CD4-positive, alpha-beta T cell treated with Interleukin-15 for 1 hour (primary cell): ENCODE results near the gene CBL.

Experiments used
- DNase-seq: peaks from one replicate; pipeline ENCODE4 v3.0.0-alpha.2; 2020

The CBL gene

DNA sequence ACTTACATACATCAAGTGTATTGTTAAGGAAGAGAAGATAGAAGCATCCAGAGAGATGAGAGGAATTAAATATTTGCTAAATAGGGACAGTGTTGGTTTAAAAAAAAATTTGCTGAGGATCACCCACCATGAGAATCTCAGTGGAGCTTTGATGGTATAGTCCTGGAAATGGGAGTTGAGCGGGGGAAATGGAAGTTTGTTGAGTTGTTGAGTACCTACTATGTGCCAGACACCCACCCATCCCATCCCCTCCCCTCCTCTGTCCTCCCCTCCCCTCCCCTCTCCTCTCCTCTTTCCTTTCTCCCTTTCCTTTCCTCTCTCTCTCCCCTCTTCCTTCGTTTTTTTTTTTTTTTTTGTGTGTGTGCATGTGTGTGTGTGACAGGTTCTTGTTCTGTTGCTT is 145.1 kb downstream of the CBL start:
- no peak for DNase-seq

- DNase-seq, result no peak
Measured at GRCh38 chr11:119352857-119353260, 146.7 kb downstream of the CBL start.

DNA sequence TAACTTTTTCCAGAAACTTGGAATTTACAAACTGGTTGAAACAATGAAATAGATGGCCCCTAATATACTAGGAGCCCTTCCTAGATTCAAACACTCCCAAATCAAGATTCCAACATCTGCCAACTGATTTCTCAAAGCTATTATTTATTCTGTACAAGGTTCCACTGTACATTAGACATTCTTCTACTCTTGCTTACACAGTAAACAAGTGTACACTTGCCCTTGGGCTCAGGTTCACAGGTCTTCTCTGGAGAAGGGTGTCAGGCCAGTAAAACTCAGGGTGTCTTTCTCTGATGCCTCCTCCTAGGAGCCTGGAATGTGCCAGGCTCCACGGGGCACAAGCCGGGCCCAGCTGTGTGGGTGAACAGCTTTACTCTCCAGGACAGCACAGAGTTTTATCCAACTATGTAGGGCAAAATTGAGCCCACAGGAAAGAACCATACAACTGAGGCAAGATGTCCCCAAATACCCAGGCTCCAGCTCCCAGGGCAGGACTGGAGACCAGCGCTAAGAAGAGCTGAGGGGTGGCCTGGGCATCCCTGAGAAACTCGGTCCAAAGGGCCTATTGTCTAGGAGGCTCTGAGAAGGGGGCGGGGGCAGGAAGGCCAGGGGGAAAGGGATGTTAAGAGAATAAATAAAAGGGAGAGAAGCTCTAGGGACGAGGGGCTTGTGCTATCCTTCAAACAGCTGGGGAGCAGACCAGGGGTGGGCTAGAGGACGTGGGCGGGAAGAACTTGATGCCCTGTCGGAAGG is 149.1 kb downstream of the CBL start:
- no peak for DNase-seq

DNA sequence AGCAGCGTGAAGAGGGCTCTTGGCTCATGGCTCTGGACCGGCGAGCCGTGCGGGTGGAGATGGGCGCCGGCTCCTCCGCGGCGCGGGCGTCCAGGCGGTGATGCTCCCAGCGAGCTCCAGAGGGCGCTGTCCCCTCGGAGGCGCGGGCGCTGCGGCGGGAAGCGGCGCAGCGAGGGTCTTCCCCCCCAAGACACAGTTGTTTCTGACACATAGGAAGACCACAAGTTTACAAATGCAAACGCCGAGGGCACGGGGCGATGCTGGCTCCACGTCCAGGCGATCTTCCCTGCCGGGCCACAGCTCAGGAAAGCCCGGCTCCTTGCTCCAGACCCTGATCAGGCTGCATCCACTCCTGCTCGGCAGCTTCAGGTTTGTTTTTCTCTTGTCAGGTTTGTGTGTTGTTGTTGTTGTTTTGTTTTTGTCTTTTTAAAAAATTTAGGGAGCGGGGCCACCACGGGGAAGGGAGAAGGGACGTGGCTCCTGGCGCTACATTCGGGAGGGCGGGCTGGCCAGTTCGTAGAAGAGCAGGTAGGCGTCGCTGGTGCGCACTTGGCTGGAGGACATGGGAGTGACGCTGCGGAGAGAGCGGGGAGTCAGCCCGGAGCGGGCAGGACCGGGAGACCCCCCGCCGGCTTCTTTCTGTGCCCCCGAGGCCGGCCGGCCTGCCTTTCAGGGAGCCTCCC is 150.4 kb downstream of the CBL start:
- DNase-seq, result peak; percentile 69

DNA sequence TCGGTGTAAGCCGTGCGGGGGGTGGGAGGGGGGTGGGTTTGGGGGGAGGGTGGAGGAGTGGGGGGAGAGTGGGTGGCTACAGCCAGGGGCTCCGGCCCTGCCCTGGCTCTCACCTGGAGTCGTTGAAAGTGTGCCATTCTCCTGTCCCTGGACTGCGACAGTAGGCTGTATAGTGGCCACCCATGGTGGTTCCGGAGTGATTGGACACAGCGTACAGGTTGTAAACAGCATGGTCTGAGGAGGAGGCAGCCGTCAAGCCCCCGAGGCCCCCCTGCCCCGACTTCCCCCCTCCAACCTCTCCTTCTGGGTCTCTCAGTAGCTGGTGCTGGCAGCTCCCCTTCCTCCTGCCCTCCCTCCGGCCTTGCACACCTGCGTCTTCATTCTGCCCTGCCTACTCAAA is 150.9 kb downstream of the CBL start:
- no peak for DNase-seq
